Inferior parietal cortex (tissue), 1 donor: ENCODE results near the gene TFDP1.
A peak's percentile ranks its signal among the peaks of the same experiment; 100 is the strongest.

Source experiments
- DNase-seq: peaks from one replicate; pipeline ENCODE4 v3.0.0-alpha.2; 2016; ENCODE audit errors: extremely low spot score

The TFDP1 gene, protein sequence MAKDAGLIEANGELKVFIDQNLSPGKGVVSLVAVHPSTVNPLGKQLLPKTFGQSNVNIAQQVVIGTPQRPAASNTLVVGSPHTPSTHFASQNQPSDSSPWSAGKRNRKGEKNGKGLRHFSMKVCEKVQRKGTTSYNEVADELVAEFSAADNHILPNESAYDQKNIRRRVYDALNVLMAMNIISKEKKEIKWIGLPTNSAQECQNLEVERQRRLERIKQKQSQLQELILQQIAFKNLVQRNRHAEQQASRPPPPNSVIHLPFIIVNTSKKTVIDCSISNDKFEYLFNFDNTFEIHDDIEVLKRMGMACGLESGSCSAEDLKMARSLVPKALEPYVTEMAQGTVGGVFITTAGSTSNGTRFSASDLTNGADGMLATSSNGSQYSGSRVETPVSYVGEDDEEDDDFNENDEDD

DNA sequence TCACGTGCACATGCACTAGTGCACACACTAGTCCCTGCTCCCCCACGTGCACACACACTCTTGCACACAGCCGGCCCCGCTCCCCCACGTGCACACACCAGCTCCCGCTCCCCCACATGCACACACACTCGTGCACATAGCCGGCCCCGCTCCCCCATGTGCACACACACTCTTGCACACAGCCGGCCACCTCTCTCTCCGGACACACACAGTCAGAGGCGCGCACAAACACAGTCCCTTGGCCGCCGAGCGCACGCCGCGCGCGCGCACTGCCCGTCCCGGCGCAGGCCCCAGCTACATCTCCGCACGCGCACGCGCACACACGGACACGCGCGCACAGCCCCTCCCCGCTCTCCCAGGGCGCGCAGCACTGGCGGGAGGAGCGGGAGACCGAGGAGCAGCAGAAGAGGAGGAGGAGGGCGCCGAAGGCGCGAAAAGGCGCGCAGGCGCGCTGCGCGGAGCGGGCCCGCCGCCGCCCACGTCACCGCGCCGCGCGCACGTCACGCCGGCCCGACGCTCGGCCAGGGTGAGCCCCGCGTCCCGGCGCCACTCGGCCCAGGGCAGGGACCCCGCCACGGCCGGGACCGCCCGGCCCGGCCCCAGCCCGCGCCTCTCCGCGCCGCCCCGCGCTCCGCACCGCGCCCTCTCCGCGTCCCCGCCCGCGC, at the start of gene TFDP1:
TSS of gene TFDP1 (plus strand) at position 549 of the 665 bp plus-strand sequence. CDS start 1,085 bp downstream, outside the sequence.
- peak; percentile 74 for DNase-seq

DNA sequence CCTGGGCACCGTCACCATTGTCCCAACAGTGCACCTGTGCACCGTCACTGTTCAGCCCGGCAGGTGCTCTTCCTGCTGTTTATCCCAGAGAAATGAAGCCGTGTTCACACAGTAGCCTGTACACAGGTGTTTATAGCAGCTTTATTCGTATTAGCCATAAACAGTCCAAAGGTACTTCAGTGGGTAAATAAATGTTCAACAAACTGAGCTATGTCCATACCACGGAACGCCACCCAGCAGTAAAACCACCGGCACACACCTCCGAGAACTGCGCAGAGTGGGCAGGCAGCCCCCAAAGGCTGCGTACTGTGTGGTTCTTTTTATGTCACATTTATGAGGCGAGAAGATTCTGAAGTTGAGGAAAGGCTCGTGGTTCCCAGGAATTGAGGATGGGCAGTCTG, 49.2 kb upstream of the TFDP1 start:
- DNase-seq = no peak

DNA sequence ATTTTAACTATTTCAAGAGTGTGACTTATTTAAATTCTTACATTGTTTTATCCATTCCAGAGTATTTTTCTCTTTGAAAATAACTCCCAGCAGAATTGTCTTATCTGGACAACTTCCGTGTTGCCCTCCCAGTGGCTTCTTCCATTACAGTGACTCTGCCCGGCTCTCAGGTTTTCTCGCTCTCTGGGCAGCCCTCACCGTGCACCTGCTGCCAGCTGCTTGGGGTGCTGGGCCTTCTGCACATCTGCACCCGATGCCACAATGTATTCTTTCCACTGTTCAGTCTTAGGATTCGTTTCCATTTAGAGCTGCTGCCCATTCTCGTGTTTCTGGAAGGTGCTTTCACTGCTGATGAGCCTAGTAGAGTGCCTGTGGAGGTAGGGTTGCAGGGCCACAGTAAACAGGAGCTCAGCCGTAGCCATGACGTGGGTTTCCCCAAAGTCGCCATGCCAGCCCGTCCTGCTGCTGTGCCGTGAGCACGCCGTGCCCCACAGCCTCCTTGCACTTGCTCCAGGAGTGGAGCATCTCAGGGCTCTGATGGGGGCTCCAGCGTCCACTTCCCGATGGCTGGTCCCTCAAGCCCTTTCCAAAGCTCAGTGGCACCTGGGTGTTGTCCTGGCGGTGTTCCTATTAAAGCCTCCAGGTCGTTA, 48.0 kb upstream of the TFDP1 start:
- DNase-seq = no peak

DNA sequence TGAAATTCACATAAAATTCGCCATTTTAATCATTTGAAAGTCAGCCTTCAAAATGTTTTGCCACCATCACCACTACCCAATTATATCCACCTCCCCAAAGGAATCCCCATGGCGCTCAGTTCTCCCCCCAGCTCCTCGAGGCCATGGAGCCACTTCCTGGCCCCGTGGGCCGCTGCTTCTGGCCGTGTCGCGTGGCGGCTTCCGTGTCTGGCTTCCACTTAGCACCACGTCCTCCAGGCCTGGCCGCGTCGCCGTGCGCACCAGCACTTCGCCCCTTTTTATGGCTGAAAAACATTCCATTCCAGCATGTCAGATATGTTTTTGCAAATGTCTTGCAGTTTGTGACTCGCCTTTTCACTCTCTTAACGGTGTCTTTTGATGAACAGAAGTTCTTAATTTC, 47.3 kb upstream of the TFDP1 start:
- DNase-seq = no peak

DNA sequence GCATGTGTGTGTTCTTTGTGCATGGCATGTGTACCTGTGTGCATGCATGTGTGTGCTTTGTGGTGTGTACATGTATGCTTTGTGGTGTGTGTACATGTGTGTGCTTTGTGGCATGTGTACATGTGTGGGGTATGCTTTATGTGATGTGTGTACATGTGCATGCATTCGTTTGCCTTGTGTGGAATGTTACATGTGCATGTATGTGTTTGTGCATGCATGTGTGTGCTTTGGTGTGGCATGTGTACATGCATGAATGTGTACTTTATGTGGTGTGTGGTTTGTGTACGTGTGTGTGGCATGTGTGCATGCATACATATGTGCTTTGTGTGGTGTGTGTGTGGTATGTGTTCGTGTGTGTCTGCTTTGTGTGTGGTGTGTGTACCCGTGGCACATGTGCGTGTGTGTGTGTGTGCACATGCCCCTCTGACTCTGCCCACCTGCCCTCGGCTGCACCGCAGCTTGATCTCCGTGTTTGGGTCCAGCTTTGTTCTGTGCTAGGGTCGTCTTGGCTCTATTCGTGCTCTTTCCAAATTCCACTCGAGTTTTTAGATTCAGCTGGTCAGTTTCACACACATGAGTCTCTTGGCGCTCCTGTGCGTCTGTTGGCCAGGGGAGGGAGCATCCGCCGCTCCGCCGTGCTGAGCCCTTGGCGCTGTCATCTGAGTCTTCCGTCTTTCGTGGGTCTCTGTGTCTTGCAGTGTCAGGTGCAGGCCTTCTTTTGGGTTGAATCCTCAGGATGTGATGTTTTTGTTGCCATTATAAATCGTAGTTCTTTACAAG, 46.5 kb upstream of the TFDP1 start:
- DNase-seq = no peak

DNA sequence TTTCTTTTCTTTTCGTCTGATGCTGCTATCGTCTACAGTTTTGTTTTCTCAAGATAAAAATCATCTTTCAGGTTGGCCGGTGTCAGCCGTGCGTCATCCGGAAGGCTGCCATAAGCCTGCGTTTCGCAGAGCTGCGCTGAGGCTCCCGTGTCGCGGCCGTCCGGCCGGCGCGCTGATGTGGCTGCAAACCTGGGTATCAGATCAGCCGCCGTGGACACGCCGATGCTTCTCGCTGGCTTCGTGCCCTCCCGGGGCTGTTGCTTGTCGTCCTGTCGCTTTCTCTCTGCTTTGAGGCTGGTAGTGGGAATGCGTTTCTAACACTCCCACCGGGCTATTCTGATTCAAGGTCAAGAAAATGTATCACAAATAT, 45.9 kb upstream of the TFDP1 start:
- no peak for DNase-seq

DNA sequence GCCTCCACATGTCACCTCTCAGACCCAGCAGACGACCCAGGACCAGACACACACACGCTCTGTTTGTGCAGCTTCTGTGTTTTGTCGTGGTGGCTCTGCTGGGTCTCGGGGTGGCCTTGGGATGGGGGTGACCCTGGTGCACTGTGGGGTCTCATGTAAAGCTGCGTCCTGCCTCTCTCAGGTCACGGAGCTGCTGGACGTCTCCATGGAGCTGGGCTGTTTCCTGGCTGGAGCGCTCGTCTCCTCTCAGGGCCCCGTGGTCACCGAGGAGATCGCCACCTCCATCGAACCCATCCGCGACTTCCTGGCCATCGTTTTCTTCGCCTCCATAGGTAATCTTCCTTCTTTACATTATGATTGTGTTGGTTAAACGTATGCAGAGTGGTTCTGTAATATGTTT, 45.4 kb upstream of the TFDP1 start:
- DNase-seq = no peak

DNA sequence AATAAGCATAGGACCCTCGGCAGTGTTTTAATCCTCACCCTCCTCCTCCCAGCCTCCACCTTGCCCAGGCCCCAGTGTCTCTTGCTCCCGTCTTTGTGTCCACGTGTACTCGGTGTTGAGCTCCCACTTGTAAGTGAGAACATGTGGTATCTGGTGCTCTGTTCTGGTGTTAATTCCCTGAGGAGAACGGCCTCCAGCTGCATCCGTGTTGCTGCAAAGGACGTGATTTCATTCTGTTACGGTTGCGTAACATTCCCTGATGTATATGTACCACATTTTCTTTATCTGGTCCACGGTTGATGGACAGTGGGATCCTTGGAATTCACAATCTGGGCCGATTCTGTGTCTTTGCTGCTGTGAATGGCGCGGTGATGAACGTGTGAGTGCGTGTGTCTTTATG, 44.7 kb upstream of the TFDP1 start:
- DNase-seq = no peak

DNA sequence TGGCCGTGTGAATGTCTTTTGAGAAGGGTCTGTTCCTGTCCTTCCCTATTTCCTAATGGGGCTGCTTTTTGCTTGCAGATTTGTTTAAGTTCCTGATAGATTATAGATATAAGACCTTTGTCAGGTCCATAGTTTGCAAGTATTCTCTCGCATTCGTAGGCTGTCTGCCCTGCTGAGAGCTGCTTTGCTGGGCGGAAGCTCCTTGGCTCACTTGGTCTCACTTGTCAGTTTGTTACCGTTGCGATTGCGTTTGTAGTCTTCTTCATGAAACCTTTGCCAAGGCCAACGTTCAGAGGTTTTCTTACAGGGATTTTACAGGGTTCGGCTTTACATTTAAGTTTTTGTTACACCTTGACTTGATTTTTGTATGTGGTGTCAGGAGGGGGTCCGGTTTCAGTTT, 44.0 kb upstream of the TFDP1 start:
- no peak for DNase-seq

DNA sequence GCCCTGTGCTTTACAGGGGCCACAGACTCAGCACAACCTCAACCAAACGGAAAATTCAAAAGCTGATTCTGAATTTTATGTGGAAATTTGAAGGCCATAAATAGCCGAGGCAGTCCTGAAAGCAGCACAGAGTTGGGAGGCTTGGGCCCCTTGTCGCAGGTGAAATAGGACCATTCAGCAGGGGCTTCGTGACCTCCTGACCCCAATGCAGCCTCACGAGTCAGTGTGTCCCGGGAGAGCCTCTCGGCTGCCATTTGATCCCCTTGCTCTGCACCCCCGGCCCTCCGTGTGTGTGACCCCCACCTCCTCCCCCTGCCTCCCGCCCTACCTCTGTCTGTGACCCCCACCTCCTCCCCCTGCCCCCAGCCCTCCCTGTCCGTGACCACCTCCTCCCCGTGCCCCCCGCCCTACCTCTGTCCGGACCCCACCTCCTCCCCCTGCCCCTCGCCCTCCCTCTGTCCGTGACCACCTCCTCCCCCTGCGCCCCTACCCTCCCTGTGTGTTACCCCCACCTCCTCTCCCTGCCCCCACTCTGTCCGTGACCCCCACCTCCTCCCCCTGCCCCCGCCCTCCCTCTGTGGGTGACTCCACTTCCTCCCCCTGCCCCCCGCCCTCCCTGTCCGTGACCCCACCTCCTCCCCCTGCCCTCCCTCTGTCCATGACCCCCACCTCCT, 41.7 kb upstream of the TFDP1 start:
- DNase-seq = no peak

DNA sequence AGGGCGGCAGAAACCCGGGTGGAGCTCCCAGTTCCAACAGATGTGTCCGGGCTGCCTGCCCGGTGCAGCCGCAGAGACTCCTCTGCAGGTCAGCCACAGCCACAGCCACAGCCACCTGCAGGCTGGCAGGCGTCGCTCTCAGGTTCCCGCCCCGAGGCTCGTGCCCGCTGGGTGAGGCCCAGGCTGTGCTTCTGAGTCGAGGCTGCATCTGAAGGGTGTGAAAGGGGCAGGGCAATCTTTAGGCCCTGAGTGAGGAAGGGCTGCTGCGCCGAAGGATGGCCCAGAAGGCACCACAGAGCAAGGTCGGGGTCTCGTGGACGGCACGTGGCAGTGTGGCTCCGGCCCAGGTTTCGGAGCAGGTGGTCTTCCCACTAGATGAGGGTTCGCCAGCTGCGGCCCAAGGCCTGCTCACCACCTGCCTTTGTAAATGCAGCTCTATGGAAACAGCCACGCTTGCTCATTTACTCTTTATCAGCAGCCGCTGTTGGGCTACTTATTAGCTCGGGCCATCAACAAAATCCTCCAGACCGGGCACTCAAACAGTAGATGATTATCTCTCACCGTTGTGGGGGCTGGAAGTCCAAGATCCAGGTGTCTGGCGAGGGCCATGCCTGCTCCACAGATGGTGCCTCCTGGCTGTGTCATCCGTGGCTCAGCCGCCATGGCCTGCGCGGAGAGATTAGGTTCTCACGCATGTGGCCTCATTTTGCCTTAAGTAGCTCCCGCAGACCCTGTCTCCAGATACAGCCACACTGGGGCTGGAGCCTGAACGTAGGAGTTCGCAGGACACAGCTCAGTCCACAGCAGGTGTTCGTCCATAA, 40.3 kb upstream of the TFDP1 start:
- DNase-seq = no peak

DNA sequence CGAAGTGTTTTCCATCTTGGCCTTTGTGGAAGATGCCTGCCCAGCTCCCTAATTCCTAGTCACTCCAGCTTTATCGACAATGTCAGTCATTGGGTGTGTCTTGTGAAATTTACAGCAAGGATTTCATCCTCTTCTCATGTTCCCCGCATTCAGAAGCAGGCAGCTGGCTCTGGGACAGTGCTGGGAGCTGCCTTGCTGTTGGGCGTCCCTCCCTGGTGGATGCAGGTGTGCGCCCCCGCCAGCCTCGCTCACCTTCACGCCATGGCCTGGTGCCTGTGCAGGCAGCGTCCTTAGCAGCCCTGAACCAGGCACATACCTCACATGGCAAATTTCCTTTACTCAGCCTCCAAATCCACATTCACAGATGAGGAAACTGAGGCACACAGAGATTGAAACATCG, 39.7 kb upstream of the TFDP1 start:
- DNase-seq = no peak

DNA sequence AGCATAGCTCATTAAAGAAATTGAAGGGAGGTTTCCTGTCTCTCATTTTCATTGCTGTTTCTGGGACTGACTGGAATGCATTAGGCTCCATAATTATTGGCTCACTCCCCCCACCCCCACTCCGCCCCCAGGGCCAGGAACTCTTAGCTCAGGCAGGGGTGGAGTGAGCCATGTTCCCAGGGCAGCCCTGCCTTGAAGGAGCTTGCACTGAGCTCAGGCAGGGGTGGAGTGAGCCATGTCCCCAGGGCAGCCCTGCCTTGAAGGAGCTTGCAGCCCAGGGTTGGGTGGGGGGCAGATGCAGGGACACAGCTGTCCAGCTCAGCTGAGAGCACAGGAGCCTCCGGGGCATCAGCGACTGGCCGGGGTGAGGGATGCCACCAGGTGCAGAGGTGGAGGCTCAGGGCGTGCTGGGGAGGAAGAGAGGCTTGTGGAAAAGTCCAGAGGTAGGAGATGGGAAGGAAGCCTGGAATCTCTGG, 39.1 kb upstream of the TFDP1 start:
- DNase-seq = no peak

DNA sequence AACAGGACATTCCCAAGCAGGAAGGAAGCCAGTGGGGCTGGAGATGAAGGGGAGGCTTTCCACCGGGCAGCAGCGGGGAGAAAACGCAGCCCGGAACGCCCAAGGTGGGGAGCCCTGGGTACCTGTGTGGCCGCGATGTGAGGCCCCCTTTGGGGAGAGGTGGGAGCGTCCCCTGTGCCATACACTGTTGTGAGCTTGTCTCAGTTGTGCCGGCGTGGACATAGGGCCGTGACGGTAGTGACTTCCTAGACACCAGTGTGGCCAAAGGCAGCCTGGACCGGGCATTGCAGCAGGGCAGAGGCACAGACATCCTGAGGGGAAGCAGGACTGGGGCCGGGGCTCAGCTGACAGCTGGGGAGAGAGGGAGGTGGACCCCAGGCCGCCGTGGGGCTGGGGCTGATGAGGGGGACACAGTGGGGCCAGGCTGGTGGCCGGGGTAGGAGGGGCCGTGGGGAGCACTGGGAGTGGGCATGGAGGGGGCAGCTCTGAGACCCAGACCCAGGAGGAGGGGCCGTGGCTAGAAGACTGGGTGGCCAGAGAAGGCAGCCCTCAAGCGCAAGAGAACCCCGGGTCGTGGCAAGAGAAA, 38.5 kb upstream of the TFDP1 start:
- no peak for DNase-seq

DNA sequence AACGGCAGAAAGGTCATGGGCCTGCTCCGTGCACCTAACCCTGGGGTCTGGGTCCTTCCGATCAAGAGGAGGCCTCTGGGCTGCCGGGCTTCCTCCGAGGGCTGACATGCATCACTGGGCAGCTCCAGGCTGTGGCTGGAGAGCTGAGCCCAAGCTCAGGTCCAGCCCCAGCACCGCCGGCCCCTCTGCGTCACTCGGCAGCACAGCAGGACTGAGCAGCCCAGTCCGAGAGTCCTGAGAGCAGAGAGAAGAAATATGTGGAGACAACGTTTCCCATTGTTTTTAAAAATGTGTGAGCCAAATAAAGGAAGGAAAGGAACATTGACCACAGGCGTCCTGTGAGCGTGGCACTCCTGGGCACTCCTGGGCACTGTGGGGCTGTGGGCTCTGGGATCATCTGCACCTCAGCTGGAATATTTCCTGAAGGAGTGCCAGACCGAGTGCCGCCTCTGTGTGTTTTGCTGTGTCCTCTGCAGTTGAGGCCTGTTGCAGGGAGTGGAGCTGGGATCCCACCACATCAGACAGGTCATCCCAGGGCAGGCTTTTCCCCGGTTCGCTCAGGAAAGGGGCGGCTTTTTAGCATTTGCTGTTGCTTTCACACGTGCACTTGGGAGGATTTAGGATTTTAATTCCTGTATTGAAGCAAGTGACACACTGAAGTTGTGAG, 37.8 kb upstream of the TFDP1 start:
- no peak for DNase-seq

DNA sequence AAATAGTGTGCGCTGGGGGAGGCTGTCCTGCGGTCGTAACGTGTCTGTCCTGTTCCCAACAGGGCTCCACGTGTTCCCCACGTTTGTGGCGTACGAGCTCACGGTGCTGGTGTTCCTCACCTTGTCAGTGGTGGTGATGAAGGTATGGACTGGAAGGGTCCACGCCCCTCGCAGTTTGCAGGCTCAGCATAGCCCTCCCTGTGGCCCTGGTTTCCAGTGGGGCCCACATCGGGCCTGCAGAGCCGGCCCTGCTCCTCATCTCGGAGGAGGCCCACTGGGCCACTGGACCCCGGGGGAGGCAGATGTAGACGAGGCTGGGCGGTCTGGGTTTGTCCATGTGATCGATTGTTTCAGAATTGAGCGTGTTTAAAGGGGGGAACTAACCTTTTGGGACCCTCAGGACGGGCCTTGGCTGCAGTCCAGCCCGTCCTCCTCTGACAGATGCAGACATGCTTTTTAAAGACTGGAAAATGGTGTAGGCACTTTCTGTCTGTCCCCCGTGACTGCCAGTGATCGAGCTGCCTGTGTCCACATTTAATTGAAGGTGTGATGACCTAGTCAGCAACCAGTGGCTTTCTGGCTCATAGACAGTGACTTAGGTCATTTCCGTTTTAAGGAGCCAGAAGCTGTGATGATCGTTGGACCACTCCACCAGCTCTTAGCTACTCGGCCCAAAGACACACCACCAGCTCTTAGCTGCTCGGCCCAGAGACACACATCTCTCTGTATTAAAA, 37.1 kb upstream of the TFDP1 start:
- DNase-seq = no peak

DNA sequence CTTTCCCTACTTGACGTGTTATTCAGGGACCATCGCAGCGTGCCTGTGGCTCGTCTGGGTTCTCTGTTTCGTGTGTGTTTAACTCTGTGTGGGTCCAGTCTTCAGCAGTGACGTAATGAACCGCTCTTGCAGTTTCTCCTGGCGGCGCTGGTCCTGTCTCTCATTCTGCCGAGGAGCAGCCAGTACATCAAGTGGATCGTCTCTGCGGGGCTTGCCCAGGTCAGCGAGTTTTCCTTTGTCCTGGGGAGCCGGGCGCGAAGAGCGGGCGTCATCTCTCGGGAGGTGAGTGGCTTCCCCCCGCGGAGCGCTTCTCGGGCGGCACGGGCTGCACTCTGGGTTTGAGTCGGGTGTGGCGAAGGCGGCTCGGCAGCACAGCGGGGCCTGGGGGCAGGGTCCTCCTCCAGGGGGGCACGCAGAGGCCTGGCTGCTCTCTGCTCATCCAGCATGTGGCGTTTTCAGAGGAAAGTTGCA, 36.3 kb upstream of the TFDP1 start:
- DNase-seq = no peak

DNA sequence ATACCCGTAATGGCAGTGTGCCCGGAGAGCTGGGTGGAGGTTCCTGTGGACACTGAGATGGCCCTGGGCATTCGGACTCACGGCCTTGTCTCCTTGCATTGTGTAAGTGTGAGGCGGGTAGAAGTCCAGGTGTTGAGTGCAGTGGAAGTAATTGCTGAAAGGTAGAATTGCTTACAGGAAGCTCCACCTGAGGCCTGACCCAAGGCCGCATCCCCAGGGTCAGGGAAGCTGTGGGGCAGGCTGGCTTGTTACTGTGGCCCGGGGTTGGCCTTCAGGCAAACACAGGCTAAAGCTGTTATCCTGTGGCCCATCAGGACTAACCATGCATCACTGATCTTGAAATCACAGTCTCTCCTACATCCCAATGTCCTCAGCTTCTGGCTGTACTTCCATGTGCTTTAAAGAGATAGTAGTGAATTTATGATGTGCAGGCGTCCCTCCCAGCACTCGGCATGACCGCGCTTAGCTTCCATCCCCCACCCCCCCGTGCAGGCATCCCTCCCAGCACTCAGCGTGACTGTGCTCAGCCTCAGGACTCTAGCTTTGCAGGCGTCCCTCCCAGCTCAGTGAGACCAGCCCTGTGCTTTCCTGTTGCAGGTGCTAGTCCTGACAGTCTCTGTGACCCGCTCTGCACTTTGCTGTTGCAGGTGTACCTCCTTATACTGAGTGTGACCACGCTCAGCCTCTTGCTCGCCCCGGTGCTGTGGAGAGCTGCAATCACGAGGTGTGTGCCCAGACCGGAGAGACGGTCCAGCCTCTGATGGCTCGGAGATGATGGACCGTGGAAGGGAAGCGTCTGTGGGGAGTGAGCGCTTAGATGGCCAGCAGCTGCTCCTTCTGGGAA, 35.6 kb upstream of the TFDP1 start:
- no peak for DNase-seq
